Measurements from ENCODE around the gene GRK3.
A peak's percentile ranks its signal among the peaks of the same experiment; 100 is the strongest.
"Not testable (repeated sequence)": the region's sequence is repeated elsewhere in the genome, so short reads cannot be mapped to it uniquely, and the experiment has no call there.

The GRK3 gene

GRCh38 chr22:25564320-25564978 lies at the start of gene GRK3:
Gene GRK3 (plus strand): TSS chr22:25564675. CDS start chr22:25565041, 366 bp downstream.
- peak; percentile 50 to 56 for DNase-seq

- DNase-seq, result no peak
Observed at GRCh38 chr22:25518000-25518663, 46.3 kb upstream of the GRK3 start.

- DNase-seq, result no peak
Observed at GRCh38 chr22:25525376-25525775, 39.1 kb upstream of the GRK3 start.

- DNase-seq, result not testable (repeated sequence)
Observed at GRCh38 chr22:25525804-25526584, 38.5 kb upstream of the GRK3 start.

GRCh38 chr22:25527016-25527415 lies 37.5 kb upstream of the GRK3 start:
- DNase-seq, result not testable (repeated sequence)

GRCh38 chr22:25528068-25528467 lies 36.4 kb upstream of the GRK3 start:
- DNase-seq, result not testable (repeated sequence)

GRCh38 chr22:25529059-25529458 lies 35.4 kb upstream of the GRK3 start:
- not testable (repeated sequence) for DNase-seq

- DNase-seq, result not testable (repeated sequence)
Observed at GRCh38 chr22:25529541-25530137, 34.8 kb upstream of the GRK3 start.

GRCh38 chr22:25531677-25532076 lies 32.8 kb upstream of the GRK3 start:
- DNase-seq, result not testable (repeated sequence)

- no peak for DNase-seq
Observed at GRCh38 chr22:25534724-25535123, 29.8 kb upstream of the GRK3 start.

- no peak for DNase-seq
Observed at GRCh38 chr22:25536589-25536988, 27.9 kb upstream of the GRK3 start.

GRCh38 chr22:25540166-25540907 lies 24.1 kb upstream of the GRK3 start:
- no peak for DNase-seq

- DNase-seq, result no peak
Observed at GRCh38 chr22:25540908-25541660, 23.4 kb upstream of the GRK3 start.

- DNase-seq, result no peak
Observed at GRCh38 chr22:25542191-25542590, 22.3 kb upstream of the GRK3 start.

GRCh38 chr22:25542720-25543402 lies 21.6 kb upstream of the GRK3 start:
- DNase-seq, result no peak

- no peak for DNase-seq
Observed at GRCh38 chr22:25545146-25545545, 19.3 kb upstream of the GRK3 start.

GRCh38 chr22:25545672-25546071 lies 18.8 kb upstream of the GRK3 start:
- no peak for DNase-seq

- DNase-seq, result no peak
Observed at GRCh38 chr22:25546242-25546641, 18.2 kb upstream of the GRK3 start.

GRCh38 chr22:25546751-25547150 lies 17.7 kb upstream of the GRK3 start:
- DNase-seq, result no peak

- no peak for DNase-seq
Observed at GRCh38 chr22:25548866-25549464, 15.5 kb upstream of the GRK3 start.

- DNase-seq, result no peak
Observed at GRCh38 chr22:25551396-25551795, 13.1 kb upstream of the GRK3 start.
